Inflammatory macrophage treated with lipopolysaccharide for 1 hour (primary cell): Measurements from ENCODE around the gene QSER1.
A peak's percentile ranks its signal among the peaks of the same experiment; 100 is the strongest.
"Not testable (repeated sequence)": the region's sequence is repeated elsewhere in the genome, so short reads cannot be mapped to it uniquely, and the experiment has no call there.

ENCODE experiments used
- DNase-seq, 2 donors: peaks; one replicate each; pipeline ENCODE4 v3.0.0-alpha.2; 2020 to 2022

QSER1 gene

DNA sequence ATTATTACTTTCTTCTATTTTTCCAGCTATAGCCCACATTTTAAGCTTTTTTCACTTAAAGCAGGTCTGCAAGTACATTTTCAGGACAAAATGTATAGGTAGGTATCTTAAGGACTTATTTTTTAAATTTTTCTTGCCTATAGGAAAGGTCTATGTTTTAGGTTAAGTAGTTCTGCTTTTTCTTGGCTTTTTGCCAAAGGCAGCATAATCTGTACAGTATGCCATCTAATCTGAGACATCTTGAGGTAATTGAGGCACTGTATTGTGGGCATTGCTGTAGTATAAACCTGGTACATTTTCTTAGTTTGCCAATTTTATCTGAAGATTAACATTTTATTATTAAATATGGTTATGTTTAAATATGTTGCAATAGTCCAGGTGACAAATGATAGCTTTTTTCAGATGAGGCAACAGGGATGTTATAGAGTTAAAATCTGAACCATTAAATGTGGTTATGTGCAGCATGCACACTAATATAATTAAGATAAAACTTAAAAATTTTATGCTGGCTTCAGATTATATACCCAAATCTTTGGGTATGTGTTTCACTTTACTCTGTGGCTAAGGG lies 42.9 kb downstream of the QSER1 start:
- DNase-seq, result no peak

DNA sequence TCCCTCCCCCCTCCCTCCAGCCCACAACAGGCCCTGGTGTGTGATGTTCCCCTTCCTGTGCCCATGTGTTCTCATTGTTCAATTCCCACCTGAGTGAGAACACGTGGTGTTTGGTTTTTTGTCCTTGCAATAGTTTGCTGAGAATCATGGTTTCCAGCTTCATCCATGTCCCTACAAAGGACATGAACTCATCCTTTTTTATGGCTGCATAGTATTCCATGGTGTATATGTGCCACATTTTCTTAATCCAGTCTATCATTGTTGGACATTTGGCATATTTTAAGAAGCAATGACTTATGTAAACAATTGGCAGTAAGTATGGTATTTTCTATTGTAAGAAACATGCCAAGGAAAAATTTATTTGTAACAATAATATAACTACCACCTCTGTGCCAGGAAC lies 43.6 kb downstream of the QSER1 start:
- DNase-seq, result not testable (repeated sequence)

DNA sequence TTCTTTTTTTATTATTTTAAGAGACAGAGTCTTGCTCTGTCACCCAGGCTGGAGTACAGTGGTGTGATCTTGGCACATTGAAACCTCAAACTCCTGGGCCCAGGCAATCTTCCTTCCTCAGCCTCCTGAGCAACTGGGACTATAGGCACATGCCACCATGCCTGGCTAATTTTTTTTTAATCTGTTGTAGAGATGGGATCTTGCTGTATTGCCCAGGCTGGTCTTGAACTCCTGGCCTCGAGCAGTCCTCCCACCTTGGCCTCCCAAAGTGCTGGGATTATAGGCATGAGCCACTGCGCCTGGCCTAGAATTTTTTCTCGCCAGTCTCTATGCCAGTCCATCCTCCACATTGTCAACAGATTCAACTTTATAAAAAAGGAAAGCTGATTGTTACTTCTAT lies 44.7 kb downstream of the QSER1 start:
- DNase-seq, result not testable (repeated sequence)

DNA sequence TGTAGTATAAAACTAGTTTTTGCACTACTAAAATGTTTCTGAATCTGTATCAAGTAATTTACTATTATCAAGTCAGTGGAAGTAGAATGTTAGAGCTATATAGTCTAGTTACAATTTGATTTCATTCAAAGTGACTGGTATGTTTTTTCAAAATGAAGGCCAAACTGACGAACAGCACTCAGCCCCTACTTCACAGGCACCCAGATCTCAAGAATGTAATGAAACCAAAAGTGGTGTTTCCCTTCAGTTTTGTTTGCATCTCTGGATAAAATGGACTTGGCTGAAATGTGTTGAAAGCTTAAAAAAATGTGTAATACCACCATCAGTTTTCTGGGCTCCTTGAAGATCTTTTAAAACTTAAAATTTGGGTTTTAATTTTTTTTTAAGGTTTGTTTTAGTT lies 46.4 kb downstream of the QSER1 start:
- no peak for DNase-seq

DNA sequence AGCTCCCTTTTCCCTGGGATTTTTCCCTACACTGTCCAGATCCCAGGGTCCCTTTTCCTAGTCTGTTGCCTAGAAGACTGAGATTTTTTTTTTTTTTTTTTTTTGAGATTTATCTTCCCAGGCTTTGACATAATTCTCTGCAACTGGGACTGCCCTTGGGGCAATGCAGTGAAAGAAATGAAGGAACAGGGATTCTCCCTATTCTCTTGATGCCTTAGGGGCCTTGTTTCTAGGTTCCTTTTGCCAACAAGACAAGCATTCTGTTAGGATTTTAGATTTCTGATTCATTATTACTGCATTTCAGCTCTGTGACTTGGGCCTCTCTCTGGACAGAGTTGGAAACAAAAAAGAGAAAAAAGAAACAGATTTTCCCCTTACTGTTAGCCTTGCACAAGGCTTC lies 47.3 kb downstream of the QSER1 start:
- DNase-seq, result no peak

DNA sequence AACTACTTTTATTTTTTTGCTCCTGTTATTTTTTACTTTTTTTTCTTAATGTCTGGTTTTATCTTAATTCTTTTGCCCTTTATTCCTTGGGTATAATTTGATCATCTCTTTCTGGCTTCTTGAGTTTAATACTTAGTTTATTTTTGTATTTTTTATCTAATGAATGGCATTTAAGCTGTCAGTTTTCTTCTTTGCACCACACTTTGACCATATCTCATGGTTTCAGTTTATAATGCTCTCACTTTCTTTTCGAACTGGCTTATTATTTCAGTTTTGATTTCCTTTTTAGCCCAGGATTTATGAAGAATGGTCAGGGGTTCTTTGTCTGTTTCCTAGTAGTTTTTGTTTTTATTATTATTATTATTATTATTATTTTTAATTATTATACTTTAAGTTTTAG lies 48.3 kb downstream of the QSER1 start:
- no peak for DNase-seq

DNA sequence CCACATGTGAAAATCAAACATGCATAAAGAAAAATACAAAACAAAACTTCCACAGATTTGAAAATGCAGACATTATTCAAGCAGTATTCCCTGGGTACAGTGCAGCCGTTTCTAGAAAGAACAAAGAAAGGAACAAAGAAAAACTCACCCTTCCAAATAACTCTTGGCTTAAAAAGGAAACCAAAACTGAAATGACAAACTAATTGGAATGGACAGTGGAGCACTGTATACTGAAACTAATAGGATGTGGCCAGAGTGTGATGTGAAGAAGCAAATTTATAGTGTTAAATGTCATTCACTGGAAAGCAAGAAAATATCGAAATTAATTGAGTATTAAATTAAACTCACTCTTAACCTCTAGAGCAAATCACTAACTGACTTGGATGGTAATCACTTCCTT lies 55.4 kb downstream of the QSER1 start:
- DNase-seq, result no peak

DNA sequence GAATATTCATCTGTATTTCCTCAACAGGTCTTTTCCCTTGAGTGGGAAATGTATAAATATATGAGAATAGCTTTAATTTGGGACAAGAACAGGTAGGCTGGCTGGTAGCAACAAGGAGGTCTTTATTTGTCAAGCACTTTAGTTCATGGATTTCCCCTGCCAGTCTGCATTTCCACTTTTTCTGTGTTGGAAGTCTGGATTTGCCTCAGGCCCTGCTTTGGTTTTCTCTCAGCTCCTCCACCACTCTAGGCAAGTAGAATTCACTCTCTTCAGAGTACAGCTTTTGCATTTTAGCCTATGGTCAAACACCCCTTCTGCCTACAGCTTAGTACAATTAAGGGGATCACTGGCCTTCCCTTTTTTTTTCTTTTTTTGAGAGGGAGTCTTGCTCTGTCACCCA lies 57.1 kb downstream of the QSER1 start:
- DNase-seq, result no peak

DNA sequence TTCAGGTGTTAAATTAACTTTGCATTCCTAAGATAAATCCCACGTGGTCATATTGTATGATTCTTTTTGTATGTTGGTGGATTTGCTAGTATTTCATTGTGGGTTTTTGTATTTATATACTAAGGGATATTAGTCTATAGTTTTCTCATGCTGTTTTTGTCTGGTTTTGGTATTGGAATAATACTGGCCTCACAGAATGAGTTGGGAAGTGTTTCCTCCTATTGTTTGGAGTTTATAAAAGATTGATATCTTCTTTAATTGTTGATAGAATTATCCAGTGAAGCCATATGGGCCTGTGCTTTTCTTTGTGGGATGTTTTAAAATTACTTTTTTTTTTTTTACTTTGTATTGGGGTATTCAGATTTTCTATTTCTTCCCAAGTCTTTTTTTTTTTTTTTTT lies 59.8 kb downstream of the QSER1 start:
- no peak for DNase-seq

DNA sequence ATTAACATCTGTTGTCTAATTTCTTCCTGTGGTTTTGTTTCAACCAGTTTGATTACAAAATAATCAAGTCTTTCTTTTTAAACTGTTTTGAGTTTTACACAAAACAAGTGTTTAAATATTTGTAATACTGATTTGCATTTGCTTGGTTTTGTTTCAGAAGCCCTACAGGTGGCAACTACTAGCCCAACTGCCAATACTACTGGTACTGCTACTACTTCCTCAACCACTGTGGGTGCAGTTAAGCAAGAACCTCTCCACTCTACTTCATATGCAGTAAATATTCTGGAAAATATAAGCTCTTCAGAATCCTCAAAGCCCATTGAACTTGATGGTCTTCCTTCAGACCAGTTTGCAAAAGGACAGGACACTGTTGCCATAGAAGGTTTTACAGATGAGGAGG lies 61.1 kb downstream of the QSER1 start:
- no peak for DNase-seq

DNA sequence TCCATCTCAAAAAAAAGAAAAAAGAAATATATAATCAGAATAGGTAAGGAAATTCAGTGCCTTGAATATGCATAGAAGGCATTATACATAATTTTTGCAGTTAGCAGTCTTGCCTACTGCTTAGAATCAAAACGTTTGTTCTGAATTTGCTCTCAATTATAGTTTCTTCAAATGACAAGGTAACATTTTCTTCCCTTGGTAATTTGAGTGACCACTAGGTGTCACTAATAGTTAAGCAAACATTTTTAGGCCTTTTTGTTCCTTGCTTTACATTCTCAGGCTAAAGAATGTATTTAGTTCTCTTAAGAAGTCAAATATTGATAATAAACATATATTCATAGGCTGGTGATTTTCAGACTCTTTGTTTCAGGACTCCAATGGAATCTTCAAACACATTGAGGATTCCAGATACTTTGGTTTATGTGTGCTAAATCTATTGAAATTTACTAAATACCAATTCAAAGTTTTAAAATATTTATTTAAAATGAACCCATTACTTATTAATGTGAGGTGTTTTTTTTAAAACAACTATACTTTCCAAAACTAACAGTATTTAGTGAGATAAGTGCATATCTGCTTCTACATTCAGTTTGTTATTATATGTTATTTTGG lies 68.0 kb downstream of the QSER1 start:
- DNase-seq, result peak; percentile 42 to 79

DNA sequence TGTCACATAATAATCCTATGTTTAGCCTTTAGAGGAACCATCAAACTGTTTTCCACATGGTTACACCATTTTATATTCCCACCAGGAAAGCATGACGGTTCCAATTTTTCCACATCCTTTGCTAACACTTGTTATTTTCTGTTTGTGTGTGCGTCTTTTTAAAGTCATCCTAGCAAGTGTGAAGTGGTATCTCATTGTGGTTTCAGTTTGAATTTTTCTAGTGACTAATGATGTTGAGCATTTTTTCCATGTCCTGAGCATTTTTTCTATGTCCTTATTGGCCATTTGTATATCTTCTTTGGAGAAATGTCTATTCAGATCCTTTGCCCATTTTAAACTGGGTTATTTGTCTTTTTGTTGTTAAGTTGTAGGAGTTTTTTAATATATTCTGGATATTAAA lies 69.4 kb downstream of the QSER1 start:
- no peak for DNase-seq

DNA sequence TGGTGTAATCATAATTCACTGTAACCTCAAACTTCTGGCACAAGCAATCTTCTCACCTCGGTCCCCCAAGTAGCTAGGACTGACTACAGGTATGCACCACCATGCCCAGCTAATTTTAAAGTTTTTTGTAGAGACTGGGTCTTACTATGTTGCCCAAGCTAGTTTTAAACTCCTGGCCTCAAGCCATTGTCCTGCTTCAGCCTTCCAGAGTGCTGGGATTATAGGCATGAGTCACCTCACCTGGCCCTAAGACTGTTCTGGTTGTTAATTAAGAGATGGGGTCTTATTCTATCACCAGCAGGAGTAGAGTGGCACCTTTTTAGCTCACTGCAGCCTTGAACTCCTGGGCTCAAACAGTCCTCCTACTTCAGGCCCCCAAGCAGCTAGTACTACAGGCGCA lies 71.1 kb downstream of the QSER1 start:
- DNase-seq, result no peak

DNA sequence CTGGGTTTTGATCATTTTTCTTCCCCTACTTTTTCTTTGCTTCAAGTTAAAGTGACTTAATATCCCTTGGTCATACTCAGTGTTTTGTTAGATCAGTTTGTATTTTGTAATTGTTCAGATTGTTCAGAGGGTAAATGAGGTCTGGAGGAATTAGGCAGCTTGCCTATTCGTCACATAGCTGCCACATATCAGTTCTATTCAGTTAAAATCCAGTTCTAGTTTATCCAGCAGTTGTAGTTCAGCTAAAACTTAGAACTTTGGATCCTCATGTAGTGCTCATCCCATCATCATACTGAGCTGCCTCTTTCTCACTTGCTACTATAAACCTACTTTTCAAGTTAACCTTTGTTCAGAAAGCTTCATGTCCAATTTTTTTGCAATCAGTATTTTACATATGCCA lies 75.9 kb downstream of the QSER1 start:
- DNase-seq, result no peak

DNA sequence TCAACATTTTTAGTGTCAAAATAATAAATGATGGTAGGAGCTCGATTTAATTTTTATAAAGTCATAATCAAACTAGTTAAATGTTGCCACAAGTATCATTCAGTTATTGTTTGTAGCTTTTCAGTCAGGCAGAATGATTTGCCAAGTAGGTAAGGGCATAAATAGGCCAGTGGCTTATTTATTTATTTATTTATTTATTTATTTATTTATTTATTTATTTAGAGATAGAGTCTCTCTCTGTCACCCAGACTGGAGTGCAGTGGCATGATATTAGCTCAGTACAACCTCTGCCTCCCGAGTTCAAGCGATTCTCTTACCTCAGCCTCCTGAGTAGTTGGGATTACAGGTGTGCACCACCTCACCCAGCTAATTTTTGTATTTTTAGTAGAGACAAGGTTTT lies 79.6 kb downstream of the QSER1 start:
- not testable (repeated sequence) for DNase-seq

DNA sequence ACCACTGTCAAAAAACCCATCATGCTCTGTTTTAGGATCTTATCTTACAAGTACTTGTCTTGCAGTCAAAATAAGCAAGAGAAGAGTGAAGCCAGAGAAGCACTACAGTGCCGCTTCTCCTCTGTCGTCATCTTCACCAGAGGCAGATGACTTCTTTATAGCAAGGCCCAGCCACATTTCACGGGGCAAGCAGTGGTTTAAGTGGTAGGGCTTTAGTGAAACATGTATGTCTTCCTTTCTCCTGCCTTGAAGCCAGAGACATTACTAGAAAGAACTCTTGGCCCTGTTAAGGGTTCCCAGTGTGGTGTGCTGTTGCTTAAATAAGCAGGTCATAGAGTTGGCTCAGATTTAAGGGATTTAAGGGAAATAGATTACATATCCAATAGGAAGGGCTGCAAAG lies 80.2 kb downstream of the QSER1 start:
- DNase-seq, result no peak

DNA sequence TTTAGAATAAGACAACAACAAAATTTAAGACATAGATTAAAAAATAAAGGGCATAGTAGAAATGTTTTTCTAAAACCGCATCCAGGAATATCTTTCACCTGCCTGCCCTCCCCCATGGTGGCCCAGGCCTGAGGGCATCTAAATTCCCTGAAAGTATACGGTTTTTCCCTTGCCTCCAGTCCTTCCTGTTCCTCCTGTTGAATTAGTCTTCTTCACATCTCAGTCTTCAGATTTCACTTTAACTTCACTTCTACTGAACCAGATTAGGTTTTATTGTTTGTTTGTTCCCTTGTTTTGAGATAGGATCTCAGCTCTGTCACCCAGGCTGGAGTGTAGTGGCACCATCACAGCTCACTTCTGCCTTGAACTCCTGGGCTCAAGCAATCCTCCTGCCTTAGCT lies 90.0 kb downstream of the QSER1 start:
- no peak for DNase-seq

DNA sequence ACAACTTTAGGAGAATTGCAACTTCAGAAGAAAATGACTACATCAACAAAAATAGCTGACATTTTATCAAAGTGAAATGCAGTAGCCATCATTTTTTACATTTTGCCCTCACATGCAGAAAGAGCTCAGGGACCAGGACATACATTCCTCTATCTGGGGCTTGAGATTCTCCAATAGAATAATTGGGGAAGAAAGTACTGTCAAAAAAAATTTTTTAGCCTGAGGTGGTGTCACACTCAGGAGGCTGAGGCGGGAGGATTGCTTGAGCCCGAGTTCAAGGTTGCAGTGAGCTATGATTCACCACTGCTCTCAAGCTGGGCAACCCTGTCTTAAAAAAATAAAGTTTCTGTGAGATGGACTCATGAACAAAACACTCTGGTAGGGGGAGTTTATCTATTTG lies 90.9 kb downstream of the QSER1 start:
- DNase-seq, result no peak

DNA sequence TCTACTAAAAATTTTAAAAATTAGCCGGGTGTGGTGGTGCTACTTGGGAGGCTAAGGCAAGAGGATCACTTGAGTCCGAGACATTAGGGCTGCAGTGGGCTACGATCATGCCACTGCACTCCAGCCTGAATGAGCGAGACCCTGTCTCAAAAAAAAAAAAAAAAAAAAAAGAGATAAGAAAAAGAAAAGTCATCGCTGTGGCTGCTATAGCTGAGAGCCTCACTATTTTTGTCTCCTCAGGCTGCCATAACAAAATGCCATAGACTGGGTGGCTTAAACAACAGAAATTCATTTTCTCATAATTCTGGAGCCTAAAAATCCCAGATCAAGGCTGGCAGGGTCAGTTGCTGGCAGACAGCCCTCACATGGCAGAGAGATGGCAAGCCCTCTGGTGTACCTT lies 93.0 kb downstream of the QSER1 start:
- DNase-seq, result no peak

DNA sequence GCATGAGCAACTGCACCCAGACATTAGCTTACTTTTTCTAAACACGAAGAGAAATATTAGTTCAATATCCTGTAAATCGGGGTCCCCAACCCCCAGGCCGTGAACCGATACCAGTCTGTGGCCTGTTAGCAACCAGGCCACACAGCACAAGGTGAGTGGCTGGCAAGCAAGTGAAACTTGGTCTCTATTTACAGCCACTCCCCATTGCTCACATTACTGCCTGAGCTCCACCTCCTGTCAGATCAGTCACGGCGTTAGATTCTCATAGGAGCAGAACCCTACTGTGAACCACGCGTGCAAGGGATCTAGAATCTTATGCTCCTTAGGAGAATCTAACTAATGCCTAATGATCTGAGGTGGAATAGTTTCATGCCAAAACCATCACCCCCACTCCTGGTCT lies 95.2 kb downstream of the QSER1 start:
- no peak for DNase-seq

DNA sequence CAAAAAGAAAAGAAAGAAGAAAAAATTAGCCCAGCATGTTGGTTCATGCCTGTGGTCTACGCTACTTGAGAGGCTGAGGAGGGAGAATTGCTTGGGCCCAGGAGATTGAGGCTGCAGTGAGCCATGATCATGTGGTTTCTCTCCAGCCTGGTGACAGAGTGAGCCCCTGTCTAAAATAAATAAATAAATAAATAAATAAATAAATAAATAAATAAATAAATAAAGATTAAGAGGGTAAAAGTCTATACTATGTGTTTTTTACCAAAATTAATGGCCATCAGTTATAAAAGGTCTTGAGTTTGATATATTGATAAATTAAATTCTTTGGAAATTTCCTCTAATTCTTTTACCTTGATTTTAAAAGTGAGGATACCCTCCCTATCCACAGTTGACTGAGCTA lies 97.9 kb downstream of the QSER1 start:
- no peak for DNase-seq

DNA sequence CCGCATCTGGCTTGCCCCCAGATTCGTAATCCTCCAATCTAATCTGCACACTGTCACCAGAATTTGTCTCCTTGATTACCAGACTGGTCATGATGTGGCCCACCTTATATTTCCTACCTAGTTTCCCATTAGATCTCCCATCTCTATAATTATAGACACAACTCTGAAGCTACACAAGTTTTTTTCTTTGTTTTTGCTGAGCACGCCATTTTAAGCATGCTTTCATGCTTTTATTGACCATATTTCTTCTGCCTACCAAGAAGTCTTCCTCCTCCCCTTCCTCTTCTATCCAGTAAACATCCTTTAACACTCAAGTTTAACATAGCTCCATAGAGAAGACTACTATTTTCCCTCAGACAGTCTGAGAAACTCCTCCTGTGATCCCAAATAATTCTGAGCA lies 98.8 kb downstream of the QSER1 start:
- DNase-seq, result no peak

DNA sequence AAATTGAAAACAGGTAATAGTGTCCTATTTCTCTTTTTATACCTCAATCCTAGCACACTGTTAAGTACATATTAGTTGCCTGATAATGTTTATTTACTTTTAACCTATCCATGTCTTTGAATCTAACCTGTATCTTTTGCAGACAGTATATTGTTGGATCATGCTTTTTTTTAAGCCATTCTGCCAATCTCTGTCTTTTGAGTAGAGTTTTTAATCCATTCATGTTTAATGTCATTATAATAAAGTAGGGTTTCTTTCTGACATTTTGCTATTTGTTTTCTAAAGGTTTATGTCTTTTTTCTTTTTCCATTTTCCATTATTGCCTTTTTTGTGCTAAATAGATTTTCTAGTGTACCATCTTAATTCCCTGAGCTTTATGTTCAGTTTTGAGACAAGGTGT lies 99.3 kb downstream of the QSER1 start:
- no peak for DNase-seq

DNA sequence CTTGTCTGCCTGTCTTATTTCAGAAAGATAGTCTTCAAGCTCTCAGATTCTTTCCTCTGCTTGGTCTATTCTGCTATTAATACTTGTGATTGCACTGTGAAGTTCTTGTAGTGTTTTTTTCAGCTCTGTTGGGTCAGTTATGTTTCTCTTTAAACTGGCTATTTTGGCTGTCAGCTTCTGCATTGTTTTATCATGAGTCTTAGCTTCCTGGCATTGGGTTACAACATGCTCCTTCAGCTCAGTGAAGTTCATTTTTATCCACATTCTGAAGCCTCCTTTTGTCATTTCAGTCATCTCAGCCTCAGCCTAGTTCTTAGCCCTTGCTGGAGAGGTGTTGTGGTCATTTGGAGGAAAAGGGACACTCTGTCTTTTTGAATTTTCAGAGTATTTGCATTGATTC lies 107.6 kb downstream of the QSER1 start:
- DNase-seq, result no peak

DNA sequence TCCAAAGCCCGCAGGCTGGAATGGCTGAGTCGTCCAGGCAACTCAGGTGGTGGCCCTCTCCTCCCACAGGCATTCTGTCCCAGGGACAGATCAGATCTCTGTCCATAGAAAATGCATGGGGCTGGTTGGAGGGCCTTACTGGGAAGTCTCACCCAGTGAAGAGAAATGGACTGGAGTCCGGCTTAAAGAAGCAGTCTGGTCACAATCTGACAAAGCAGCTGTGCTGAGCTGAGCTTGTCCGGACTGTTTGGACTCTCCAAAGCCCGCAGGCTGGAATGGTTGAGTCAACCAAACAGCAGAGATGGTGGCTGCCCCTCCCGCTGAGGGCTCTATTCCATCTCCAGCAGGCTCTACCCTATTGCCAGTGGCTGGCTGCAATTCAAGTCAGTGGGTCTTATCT lies 108.7 kb downstream of the QSER1 start:
- DNase-seq, result no peak
